Forelimb muscle (tissue), 1 donor: ENCODE data around the gene LDB3. TPM values are rescaled to one million over a fixed set of nuclear protein-coding genes. Genes with fewer than 3 reads are reported as not detected.

Experiments
- DNase-seq: peaks from one replicate; pipeline ENCODE4 v3.0.0-alpha.2; 2013; ENCODE audit warnings: low read depth
- polyA plus RNA-seq: library from polyadenylated mRNA; unstranded; fragments of 120-200 nt; gene quantifications from one replicate; pipeline ENCODE4 v1.2.1, GENCODE V29; 2013; ENCODE audit not compliant: insufficient read length

LDB3 gene
- polyA plus RNA-seq, 1 donor, result 992 TPM

GRCh38 chr10:86685893-86686632 is 17.8 kb downstream of the LDB3 start:
- DNase-seq, result no peak

- no peak for DNase-seq
These were observed 18.7 kb downstream of the LDB3 start for GRCh38 chr10:86686972-86687371.

GRCh38 chr10:86687750-86688149 is 19.4 kb downstream of the LDB3 start:
- DNase-seq, result no peak

GRCh38 chr10:86688398-86688921 is 20.1 kb downstream of the LDB3 start:
- DNase-seq, result no peak

GRCh38 chr10:86689146-86689545 is 20.8 kb downstream of the LDB3 start:
- no peak for DNase-seq

- DNase-seq, result no peak
These were observed 21.9 kb downstream of the LDB3 start for GRCh38 chr10:86690231-86690630.

GRCh38 chr10:86690657-86691084 is 22.4 kb downstream of the LDB3 start:
- no peak for DNase-seq

GRCh38 chr10:86691333-86692022 is 23.2 kb downstream of the LDB3 start:
- DNase-seq, result no peak

GRCh38 chr10:86692023-86692514 is 23.8 kb downstream of the LDB3 start:
- no peak for DNase-seq

GRCh38 chr10:86692664-86693063 is 24.4 kb downstream of the LDB3 start:
- DNase-seq, result no peak

- no peak for DNase-seq
These were observed 25.0 kb downstream of the LDB3 start for GRCh38 chr10:86693275-86693674.

GRCh38 chr10:86693721-86694369 is 25.5 kb downstream of the LDB3 start:
- no peak for DNase-seq

- no peak for DNase-seq
These were observed 30.1 kb downstream of the LDB3 start for GRCh38 chr10:86698207-86698940.

GRCh38 chr10:86699125-86699524 is 30.8 kb downstream of the LDB3 start:
- no peak for DNase-seq

GRCh38 chr10:86699541-86699940 is 31.2 kb downstream of the LDB3 start:
- no peak for DNase-seq

- no peak for DNase-seq
These were observed 31.9 kb downstream of the LDB3 start for GRCh38 chr10:86699991-86700840.

- DNase-seq, result no peak
These were observed 32.7 kb downstream of the LDB3 start for GRCh38 chr10:86700851-86701617.

GRCh38 chr10:86703176-86703575 is 34.9 kb downstream of the LDB3 start:
- DNase-seq, result no peak

GRCh38 chr10:86705139-86705538 is 36.8 kb downstream of the LDB3 start:
- DNase-seq, result no peak

GRCh38 chr10:86705905-86706304 is 37.6 kb downstream of the LDB3 start:
- no peak for DNase-seq
